ENCODE data around the gene CNP.

CNP gene

GRCh38 chr17:41942626-41943373 is 23.8 kb upstream of the CNP start:
- no peak for DNase-seq

GRCh38 chr17:41943492-41943891 is 23.1 kb upstream of the CNP start:
- no peak for DNase-seq

GRCh38 chr17:41944943-41945342 is 21.7 kb upstream of the CNP start:
- DNase-seq = no peak

GRCh38 chr17:41948762-41949460 is 17.7 kb upstream of the CNP start:
- no peak for DNase-seq

GRCh38 chr17:41956522-41956921 is 10.1 kb upstream of the CNP start:
- no peak for DNase-seq

- no peak for DNase-seq
Observed at GRCh38 chr17:41957031-41957868, 9.3 kb upstream of the CNP start.

- no peak for DNase-seq
Observed at GRCh38 chr17:41957869-41958439, 8.6 kb upstream of the CNP start.

GRCh38 chr17:41959030-41959335 is 7.6 kb upstream of the CNP start:
- DNase-seq = no peak

- no peak for DNase-seq
Observed at GRCh38 chr17:41959336-41960095, 7.1 kb upstream of the CNP start.

GRCh38 chr17:41962111-41962510 is 4.5 kb upstream of the CNP start:
- DNase-seq = no peak

- peak; percentile 77 to 84 for DNase-seq
Observed at GRCh38 chr17:41962768-41963434, 3.7 kb upstream of the CNP start.

GRCh38 chr17:41965694-41966462 is 717 bp upstream of the CNP start:
- DNase-seq = peak; percentile 72 to 79

GRCh38 chr17:41967141-41967920 is 736 bp downstream of the CNP start:
- peak in 1 of 2 experiments; percentile 64 for DNase-seq

- no peak for DNase-seq
Observed at GRCh38 chr17:41967921-41968578, 1.5 kb downstream of the CNP start.

GRCh38 chr17:41968676-41969075 is 2.1 kb downstream of the CNP start:
- DNase-seq = no peak

GRCh38 chr17:41970901-41971331 is 4.3 kb downstream of the CNP start:
- DNase-seq = no peak

GRCh38 chr17:41971721-41972523 is 5.3 kb downstream of the CNP start:
- no peak for DNase-seq

- DNase-seq = no peak
Observed at GRCh38 chr17:41972571-41973407, 6.2 kb downstream of the CNP start.
